BE2C (cell line): ENCODE results near the gene AMBRA1. TPM values are rescaled to one million over a fixed set of nuclear protein-coding genes. Genes with fewer than 3 reads are reported as not detected.

Experiments used
- DNase-seq: peaks from one replicate; pipeline ENCODE4 v3.0.0-alpha.2; 2020
- H3K27me3 ChIP-seq: fragments of 250-450 bp; sonication (Bioruptor Pico); 2 replicates; pipeline ENCODE4 v1.5.1; 2020; ENCODE audit warnings: mild to moderate bottlenecking
- H3K36me3 ChIP-seq: fragments of 250-450 bp; sonication (Bioruptor Pico); 2 replicates; pipeline ENCODE4 v1.5.1; 2020; ENCODE audit warnings: mild to moderate bottlenecking
- H3K4me1 ChIP-seq: fragments of 250-450 bp; sonication (Bioruptor Pico); 2 replicates; pipeline ENCODE4 v1.5.1; 2020
- H3K4me3 ChIP-seq: 2 replicates; pipeline ENCODE4 v1.5.1; 2011; ENCODE audit warnings: low read depth, low read length
- H3K9me3 ChIP-seq: fragments of 250-450 bp; sonication (Bioruptor Pico); 2 replicates; pipeline ENCODE4 v1.5.1; 2020
- CTCF ChIP-seq: IDR thresholded peaks from 2 replicates; pipeline ENCODE4 v1.5.1; 2012; ENCODE audit warnings: mild to moderate bottlenecking, low read depth, low read length
- polyA plus RNA-seq: library from polyadenylated mRNA; unstranded; fragments of >200 nt; gene quantifications from one replicate; pipeline ENCODE4 v1.2.1, GENCODE V29; 2012; ENCODE audit warnings: low read depth, missing spikeins; ENCODE audit not compliant: insufficient read length, insufficient read depth

Gene AMBRA1
- 23.1 TPM for polyA plus RNA-seq

- DNase-seq, result peak; percentile 67
- H3K4me1 ChIP-seq, result no peaks in the 10 kb centered on the region
- H3K27me3 ChIP-seq, result no peaks in the 10 kb centered on the region
- peak within 1 kb of the TSS; percentile 80 for H3K4me3 ChIP-seq
- no peaks in the 10 kb centered on the region for H3K36me3 ChIP-seq
- TF ChIP-seq CTCF, result no peak
- no peaks in the 10 kb centered on the region for H3K9me3 ChIP-seq
These were observed at the start of gene AMBRA1 for GRCh38 chr11:46593550-46594373. Gene AMBRA1, minus strand, starts transcription at chr11:46594023. Its CDS starts 45,643 bp downstream, at chr11:46548380.

- no peak for DNase-seq
- Histone ChIP-seq H3K9me3 (no peaks in the 10 kb centered on the region), H3K27me3 (no peaks in the 10 kb centered on the region), H3K4me3 (no peak overlapping the region), H3K4me1 (no peaks in the 10 kb centered on the region), H3K36me3 (no peaks in the 10 kb centered on the region; the same call in 1 of the 2 replicates)
- TF ChIP-seq CTCF, result no peak
These were observed 49.7 kb upstream of the AMBRA1 start for GRCh38 chr11:46643531-46643930.

GRCh38 chr11:46642627-46643335, 49.0 kb upstream of the AMBRA1 start:
- Histone ChIP-seq H3K27me3 (no peaks in the 10 kb centered on the region), H3K4me1 (no peaks in the 10 kb centered on the region), H3K36me3 (no peaks in the 10 kb centered on the region; the same call in 1 of the 2 replicates), H3K9me3 (no peaks in the 10 kb centered on the region), H3K4me3 (no peak overlapping the region)
- no peak for TF ChIP-seq CTCF
- no peak for DNase-seq

GRCh38 chr11:46641639-46642038, 47.8 kb upstream of the AMBRA1 start:
- no peak for TF ChIP-seq CTCF
- H3K9me3 ChIP-seq, result no peaks in the 10 kb centered on the region
- DNase-seq, result no peak
- H3K27me3 ChIP-seq, result no peaks in the 10 kb centered on the region
- H3K4me1 ChIP-seq, result no peaks in the 10 kb centered on the region
- no peaks in the 10 kb centered on the region; the same call in 1 of the 2 replicates for H3K36me3 ChIP-seq
- H3K4me3 ChIP-seq, result no peak overlapping the region

- no peaks in the 10 kb centered on the region for H3K27me3 ChIP-seq
- H3K9me3 ChIP-seq, result no peaks in the 10 kb centered on the region
- H3K36me3 ChIP-seq, result no peaks in the 10 kb centered on the region
- H3K4me3 ChIP-seq, result no peak overlapping the region
- H3K4me1 ChIP-seq, result no peaks in the 10 kb centered on the region
- TF ChIP-seq CTCF, result no peak
- no peak for DNase-seq
These were observed 46.4 kb upstream of the AMBRA1 start for GRCh38 chr11:46640036-46640788.
